GM18951 (cell line): ENCODE measurements around the gene TRABD.

Experiments used
- POLR2A ChIP-seq: IDR thresholded peaks from 4 replicates; pipeline ENCODE4 v1.6.1; 2011; ENCODE audit warnings: mild to moderate bottlenecking; ENCODE audit not compliant: insufficient read length, insufficient read depth; ENCODE audit errors: extremely low read depth
- in situ Hi-C: fragments of 300-500 bp; cut with MboI; formaldehyde crosslinking; loops from one replicate; pipeline ENCODE4 v1.12.0; 2022; ENCODE audit warnings: low sequenced_read_pairs, mixed read lengths, inconsistent platforms; ENCODE audit not compliant: unreplicated experiment

Gene TRABD

DNA sequence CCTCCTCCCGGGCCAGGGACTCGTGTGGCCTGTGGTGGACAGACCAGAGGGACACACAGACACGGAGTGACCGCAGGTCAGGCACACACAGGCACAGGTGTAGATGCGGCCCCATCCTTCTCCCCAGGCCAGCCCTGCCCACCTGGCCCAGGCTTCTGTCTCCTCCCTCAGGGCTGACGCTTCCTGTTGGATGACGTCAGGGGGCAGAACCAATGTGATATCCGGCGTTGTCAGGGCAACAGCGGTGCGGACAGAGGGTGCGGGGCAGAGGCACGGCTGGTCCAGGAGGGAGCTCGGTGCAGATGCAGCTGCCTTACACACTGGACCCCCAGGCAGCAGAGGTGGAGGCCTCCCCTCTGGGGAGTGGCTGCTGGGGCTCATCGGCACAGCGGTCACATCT is 62.0 kb downstream of the TRABD start:
- no peak for TF ChIP-seq POLR2A
- in situ Hi-C loops, result no loop called here

DNA sequence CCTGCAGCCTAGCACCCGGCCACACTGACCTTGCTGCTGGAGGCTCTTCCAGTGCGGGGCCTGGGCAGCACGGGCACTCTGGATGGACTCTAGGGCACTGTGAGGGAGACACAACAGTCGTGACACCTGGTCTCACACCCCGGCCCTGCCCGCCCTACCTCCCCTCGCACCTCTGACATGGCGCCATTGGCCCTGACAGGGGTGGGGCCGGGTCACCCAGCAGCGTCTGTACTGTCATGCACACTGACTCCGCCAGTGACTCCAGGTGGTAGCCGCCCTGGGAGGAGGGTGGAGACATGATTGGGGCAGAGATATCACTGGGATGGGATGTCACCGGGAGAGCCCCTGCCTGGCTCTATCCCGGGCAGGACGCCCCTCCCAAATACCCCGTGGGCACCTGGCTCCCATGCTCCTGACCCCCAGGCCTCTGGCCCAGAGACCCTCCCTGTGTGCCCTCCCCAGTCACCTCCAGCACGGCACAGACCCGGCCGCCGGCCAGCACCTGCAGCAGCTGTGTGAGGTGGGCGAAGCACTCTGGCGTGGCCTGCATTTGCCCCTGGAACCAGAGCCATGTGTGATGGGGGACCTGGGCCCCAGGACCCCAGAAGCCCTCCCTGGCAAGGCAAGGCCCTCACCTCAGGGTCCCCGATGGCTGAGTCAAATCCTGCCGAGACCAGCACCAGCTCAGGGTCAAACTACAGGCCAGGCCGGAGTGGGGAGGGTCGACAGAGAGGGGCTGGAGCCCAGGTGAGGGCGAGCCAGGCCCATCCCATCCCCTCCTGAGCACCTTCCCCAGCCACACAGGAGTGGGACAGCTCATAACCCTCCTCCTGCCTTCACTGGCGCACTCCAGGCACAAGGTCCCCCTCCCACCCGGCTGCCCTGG is 62.7 kb downstream of the TRABD start:
- in situ Hi-C loops, result no loop called here

More for the DNA sequence above, 62.7 kb downstream of the TRABD start:
- no peak for TF ChIP-seq POLR2A
